Fibroblast of skin of back (primary cell): ENCODE results near the gene SHROOM3.

Source experiments
- DNase-seq: peaks from one replicate; pipeline ENCODE4 v3.0.0-alpha.2; 2013

The SHROOM3 gene

DNA sequence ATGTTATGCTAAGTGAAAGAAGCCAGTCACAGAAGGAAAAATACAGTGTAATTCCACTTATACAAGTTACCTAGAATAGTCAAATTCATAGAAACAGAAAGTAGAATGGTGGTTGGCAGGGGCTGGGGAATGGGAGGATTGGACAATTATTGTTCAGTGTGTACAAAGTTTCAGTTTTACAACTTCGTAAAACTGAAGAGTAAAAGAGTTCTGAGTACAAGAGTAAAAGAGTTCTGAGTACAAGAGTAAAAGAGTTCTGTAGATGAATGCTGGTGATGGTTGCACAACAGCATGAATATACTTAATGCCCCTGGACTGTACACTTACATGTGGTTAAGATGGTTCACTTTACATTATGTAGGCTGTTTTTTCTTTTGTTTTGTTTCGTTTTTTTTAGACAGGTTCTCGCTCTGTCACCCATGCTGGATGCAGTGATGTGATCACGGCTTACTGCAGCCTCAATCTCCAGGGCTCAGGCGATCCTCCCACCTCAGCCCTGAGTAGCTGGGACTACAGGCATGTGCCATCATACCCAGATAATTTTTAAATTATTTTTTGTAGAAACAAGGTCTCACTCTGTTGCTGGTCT, 232.0 kb downstream of the SHROOM3 start:
- no peak for DNase-seq

- no peak for DNase-seq
Measured at GRCh38 chr4:76670631-76671030, 235.6 kb downstream of the SHROOM3 start.

- DNase-seq: no peak
Measured at GRCh38 chr4:76673362-76673761, 238.3 kb downstream of the SHROOM3 start.

- no peak for DNase-seq
Measured at GRCh38 chr4:76674983-76675382, 240.0 kb downstream of the SHROOM3 start.

DNA sequence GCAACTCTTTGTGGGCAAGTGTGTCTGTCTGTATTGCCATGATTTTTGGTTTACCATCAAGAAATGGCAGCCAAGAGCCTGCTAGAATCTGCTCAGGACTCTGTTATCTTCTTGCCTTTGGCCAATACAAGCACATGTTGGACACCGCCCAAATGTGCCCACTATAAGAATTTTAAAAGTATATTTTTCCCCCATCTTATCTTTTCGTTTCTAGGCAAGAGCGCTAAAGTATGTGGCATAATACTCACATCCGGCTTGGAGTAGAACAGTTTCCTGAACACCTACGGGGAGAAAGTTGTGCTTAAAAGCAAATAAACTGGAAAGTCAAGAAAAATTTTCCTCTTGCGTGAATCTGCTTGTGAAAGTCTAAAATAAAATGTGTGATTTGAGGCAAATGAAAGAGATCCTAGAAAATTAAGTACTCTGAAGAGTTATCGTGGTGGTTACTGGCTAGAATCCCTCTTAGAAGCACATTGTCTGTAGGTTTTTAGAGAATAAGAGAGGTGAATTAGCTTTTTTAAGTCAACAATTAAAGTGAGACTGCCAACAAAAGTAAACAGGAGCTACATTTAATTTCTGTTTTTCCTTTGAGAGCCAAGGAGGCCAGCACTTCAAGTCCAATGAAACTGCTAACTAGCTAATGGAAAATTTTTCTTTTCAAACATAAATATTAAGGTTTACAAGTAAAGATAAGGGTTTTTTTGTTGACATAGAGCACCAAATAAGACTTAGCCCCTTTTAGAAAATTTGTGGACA, 242.7 kb downstream of the SHROOM3 start:
- no peak for DNase-seq

- DNase-seq: no peak
Measured at GRCh38 chr4:76679691-76680090, 244.7 kb downstream of the SHROOM3 start.

DNA sequence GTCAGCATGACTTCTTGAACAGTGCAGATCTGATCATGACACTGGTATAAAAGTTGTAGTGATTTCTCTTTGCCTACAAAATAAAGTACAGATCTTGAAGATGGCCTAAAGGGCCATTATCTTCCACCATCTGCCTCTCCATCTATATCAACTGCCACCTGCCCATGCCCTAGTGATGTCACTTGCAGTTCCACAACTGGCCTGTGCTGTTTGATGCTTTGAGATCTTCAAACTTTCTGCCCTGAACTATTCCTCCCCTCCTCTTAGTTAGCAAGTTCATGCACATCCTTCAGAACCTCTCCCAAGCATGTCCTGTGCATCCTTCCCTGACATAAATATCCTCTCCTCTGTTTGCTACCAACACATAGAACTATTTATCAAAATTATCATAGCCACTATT, 245.9 kb downstream of the SHROOM3 start:
- DNase-seq: no peak

DNA sequence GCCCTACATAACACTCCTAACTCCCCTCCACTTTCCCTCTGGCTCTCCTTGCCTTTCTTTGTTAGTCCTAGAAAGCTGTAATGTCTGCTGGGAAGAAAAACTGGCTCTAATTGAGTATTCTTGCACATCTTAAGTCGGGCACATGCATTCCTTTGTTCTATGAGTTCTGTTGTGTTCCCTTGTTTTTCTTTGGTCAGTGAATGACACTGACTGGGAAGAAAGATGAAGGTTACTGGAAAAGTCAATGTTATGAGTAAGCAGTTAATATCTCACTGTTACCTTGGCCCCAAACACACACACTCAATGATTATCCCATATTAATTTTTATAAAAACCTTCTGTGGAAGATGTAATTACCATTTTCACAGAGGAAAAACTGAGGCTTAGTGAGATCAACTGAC, 247.0 kb downstream of the SHROOM3 start:
- peak; percentile 29 for DNase-seq

- DNase-seq: no peak
Measured at GRCh38 chr4:76683144-76683543, 248.1 kb downstream of the SHROOM3 start.

DNA sequence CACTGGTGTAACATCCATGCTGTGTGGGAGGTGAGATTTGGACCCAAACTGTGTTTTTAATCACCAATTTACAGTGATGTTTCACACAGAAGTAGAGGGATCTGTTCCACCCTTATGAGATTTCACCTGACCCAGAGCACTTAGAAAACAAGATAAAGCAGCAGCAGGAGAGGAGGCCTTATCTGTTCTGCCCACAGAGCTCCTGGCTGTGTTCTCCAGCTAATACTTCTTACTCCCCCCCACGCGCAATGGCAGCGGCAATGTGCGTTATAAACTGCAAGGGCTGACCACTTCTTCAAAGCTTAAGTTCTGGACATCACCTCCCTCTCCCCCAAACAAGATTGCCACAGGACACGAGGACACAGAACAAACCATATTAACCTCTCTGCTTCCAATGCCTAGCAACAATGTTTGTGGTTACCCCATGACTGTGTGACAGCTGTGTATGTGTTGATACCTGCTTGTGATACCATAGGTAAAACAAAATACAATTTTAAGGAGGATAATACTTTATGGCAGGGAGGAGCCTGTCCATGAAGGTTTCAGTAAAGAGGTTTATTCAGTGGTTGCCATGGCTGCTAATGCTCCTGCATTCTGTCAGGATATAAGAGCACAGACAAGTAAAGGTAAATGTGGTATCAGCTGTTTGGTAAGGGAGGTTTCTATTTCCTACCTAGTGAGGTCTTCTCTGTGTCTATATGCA, 252.9 kb downstream of the SHROOM3 start:
- no peak for DNase-seq

DNA sequence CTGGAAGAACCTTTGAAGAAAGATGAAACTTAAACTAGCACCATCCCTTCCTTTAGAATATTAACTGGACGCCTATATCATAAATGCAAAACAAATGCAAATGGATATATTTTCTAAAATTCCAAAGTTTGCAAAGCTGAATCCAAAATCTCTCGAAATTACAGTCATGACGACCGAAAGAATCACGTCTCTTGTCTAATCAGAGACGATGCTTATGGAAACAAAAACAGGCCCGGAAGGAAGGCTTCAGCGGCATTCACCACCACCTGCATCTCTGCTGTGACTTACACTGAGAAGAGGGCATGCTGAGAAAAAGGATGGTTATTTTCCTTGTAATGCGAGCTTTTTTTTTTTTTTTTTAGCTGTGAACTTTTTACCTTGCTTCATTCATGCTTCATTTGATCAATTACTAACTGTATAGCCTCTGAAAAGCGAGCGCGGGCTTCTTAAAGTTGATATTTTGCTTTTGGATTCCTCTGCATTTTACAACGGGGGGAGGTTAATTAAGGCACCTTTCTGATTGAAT, 253.7 kb downstream of the SHROOM3 start:
- DNase-seq: peak; percentile 19

DNA sequence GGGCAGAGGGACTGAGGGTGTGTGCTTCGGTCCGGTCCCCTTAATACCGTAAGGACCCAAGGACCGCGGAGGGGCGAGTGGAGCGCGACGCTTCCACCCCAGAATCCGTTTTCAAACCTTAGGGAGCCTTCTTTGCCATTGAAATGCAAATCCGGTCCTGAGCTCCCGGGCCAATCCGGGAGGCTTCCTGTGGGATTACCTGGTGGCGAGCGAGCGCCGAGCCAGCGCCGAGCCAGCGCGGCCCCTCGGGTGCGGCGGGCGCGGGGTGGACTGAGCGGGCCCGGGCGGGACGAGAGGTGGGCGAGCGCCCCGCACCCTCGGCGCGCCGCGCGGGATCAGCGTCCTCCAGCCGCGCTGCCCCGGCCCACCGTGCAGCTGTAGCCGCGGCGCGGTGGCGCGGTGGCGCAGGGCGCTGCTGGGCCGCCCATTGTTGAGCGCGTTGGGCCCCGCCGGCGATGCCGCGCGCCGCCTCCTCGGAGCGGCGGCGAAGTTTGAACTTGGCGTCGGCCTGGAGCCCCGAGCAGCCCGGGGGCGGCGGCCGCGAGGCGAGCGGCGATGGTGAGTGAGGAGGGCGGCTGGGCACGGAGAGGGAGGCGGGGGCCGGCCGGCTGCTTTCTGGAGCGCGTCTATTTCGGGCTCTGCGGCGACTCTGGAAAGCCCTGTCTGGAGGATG, 254.3 kb downstream of the SHROOM3 start:
- peak; percentile 54 for DNase-seq

DNA sequence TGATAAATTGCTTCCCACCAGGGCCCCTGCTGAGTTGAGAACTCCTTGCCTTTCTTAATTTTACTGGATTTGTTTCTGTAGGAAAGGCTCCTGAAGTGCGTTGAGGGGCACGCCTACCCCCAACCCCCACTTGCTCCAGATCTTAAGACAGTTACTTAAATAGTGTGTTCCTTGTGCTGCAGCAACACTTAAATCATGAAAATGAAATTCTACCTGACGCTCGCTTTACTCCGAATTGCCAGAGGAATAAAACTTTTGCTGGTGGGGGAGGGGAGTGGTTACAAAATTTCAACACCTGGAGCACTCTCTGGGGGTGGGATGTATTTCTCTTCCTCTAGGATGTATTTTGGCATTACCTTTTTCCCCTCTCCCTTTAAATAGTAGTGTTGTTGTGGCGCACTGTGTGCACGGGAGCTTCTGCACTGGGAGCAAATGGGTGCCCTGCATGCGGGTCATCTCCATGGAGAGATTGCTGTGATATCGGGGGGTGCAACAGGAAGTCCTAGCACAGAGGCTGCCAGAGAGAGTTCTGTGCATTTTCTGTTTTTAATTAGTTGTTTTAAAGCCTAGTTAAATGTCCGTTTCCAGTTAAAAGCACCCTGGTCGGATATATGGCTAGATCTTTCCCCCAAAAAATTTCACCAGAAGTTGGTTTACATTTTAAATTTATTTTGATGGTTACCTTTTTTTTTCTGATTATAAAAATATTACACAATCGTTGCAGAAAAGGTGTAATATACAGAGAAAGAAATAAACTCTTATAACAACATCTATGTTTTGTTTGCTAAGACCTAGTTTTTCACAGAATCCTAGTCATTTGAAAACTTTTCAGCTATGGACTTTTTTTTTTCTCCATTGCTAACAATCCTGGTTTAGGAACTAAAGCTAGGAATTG, 255.2 kb downstream of the SHROOM3 start:
- DNase-seq: peak; percentile 49

GRCh38 chr4:76690906-76691275, 255.9 kb downstream of the SHROOM3 start:
- DNase-seq: no peak

GRCh38 chr4:76691807-76692582, 257.0 kb downstream of the SHROOM3 start:
- DNase-seq: no peak

DNA sequence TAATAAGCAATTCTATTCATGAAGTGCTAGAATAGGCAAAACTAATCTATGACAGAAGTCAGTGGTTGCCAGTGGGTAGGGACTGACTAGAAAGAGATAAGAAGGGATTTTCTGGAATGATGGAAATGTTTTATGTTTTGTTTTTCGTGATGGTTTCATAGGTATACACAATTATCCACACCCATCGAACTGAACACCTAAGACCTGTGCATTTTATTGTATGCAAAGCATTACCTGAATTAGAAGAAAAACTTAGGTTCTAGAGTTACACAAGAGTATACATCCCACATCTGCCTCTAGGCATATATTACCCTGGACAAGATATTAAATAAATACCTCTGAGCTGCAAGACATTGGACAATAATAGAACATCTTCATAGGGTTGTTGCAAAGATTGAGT, 257.7 kb downstream of the SHROOM3 start:
- no peak for DNase-seq

GRCh38 chr4:76694056-76694455, 259.0 kb downstream of the SHROOM3 start:
- DNase-seq: no peak

- peak; percentile 71 for DNase-seq
Measured at GRCh38 chr4:76696109-76696508, 261.1 kb downstream of the SHROOM3 start.

DNA sequence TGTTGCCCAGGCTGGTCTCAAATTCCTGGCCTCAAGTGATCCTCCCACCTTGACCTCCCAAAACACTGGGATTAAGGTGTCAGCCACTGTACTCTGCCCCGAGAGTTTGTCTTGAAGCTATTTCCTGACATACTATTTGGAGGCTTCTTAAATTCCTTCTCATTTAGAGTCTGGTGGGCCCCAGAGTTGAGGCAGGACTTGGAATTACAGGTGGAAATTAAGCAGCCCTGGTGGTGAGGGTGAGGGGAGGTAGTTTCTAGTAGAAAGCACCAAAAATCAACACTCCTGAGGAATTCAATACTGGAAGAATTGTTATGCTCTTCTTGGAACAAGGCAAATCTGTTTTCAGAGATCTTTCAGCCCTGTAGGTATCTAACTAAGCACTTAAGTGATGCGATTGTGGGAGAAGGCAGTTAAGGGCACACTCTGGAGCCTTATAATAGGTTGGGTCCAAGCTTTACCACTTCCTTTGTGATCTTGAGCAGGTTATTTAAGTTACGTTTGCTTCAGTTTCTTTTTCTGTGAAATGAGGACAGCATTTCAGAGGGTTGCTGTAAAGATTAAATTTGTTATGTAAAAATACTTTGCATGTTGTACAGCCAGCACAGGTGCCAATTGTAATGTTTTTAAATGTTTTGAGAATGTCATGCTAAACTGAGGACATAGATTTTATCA, 262.2 kb downstream of the SHROOM3 start:
- DNase-seq: no peak

GRCh38 chr4:76698141-76698540, 263.1 kb downstream of the SHROOM3 start:
- no peak for DNase-seq
